HL-60/S4 treated with phorbol 12-myristate 13-acetate at 8.2 ng/mL for 4 days and 3 days (cell line): ENCODE measurements around the gene PCBP3.

Experiments used
- in situ Hi-C: fragments of 300-500 bp; cut with MboI; formaldehyde crosslinking; loops from 2 replicates; pipeline ENCODE4 v1.15.0; 2022; ENCODE audit warnings: low sequenced_read_pairs

Gene PCBP3

GRCh38 chr21:45802956-45803617, 159.6 kb downstream of the PCBP3 start:
- in situ Hi-C loops = loop anchor here (25.0 kb wide), 3 partner anchors 241 to 516 kb away; partner anchors contain the start of gene POFUT2

GRCh38 chr21:45803618-45804340, 160.3 kb downstream of the PCBP3 start:
- in situ Hi-C loops = loop anchor here (25.0 kb wide), 3 partner anchors 241 to 516 kb away; partner anchors contain the start of gene POFUT2

GRCh38 chr21:45804809-45805313, 161.3 kb downstream of the PCBP3 start:
- in situ Hi-C loops = loop anchor here (25.0 kb wide), 3 partner anchors 243 to 518 kb away; partner anchors contain the start of gene POFUT2

GRCh38 chr21:45805321-45805720, 161.8 kb downstream of the PCBP3 start:
- in situ Hi-C loops = loop anchor here (25.0 kb wide), 3 partner anchors 243 to 518 kb away; partner anchors contain the start of gene POFUT2

GRCh38 chr21:45806042-45806441, 162.5 kb downstream of the PCBP3 start:
- in situ Hi-C loops = loop anchor here (25.0 kb wide), 3 partner anchors 244 to 519 kb away; partner anchors contain the start of gene POFUT2

GRCh38 chr21:45808663-45809062, 165.1 kb downstream of the PCBP3 start:
- in situ Hi-C loops = loop anchor here (25.0 kb wide), 3 partner anchors 246 to 521 kb away; partner anchors contain the start of gene POFUT2

GRCh38 chr21:45809421-45809820, 165.9 kb downstream of the PCBP3 start:
- in situ Hi-C loops = loop anchor here (25.0 kb wide), 3 partner anchors 247 to 522 kb away; partner anchors contain the start of gene POFUT2

GRCh38 chr21:45811136-45811535, 167.6 kb downstream of the PCBP3 start:
- in situ Hi-C loops = loop anchor here (25.0 kb wide), 3 partner anchors 249 to 524 kb away; partner anchors contain the start of gene POFUT2

- in situ Hi-C loops = loop anchor here (25.0 kb wide), 3 partner anchors 252 to 527 kb away; partner anchors contain the start of gene POFUT2
Observed at GRCh38 chr21:45814210-45814940, 170.8 kb downstream of the PCBP3 start.

GRCh38 chr21:45815781-45816180, 172.3 kb downstream of the PCBP3 start:
- in situ Hi-C loops = loop anchor here (25.0 kb wide), 3 partner anchors 253 to 528 kb away; partner anchors contain the start of gene POFUT2

- in situ Hi-C loops = loop anchor here (25.0 kb wide), 3 partner anchors 254 to 529 kb away; partner anchors contain the start of gene POFUT2
Observed at GRCh38 chr21:45816794-45817193, 173.3 kb downstream of the PCBP3 start.

GRCh38 chr21:45817345-45817744, 173.8 kb downstream of the PCBP3 start:
- in situ Hi-C loops = loop anchor here (25.0 kb wide), 3 partner anchors 255 to 530 kb away; partner anchors contain the start of gene POFUT2

GRCh38 chr21:45818276-45818903, 174.9 kb downstream of the PCBP3 start:
- in situ Hi-C loops = loop anchor here (25.0 kb wide), 3 partner anchors 256 to 531 kb away; partner anchors contain the start of gene POFUT2

GRCh38 chr21:45818904-45819285, 175.4 kb downstream of the PCBP3 start:
- in situ Hi-C loops = loop anchor here (25.0 kb wide), 3 partner anchors 257 to 532 kb away; partner anchors contain the start of gene POFUT2

- in situ Hi-C loops = loop anchor here (25.0 kb wide), 3 partner anchors 257 to 532 kb away; partner anchors contain the start of gene POFUT2
Observed at GRCh38 chr21:45819478-45820170, 176.1 kb downstream of the PCBP3 start.

GRCh38 chr21:45820171-45821091, 176.9 kb downstream of the PCBP3 start:
- in situ Hi-C loops = loop anchor here (25.0 kb wide), 3 partner anchors 258 to 533 kb away; partner anchors contain the start of gene POFUT2

GRCh38 chr21:45821315-45821962, 177.9 kb downstream of the PCBP3 start:
- in situ Hi-C loops = loop anchor here (25.0 kb wide), 3 partner anchors 259 to 534 kb away; partner anchors contain the start of gene POFUT2
